Fibroblast of pulmonary artery (primary cell): ENCODE results near the gene RPL11.
"Not testable (repeated sequence)": the region's sequence is repeated elsewhere in the genome, so short reads cannot be mapped to it uniquely, and the experiment has no call there.

Experiments used
- DNase-seq: peaks from one replicate; pipeline ENCODE4 v3.0.0-alpha.2; 2010; ENCODE audit warnings: low read depth
- H3K4me3 ChIP-seq: replicated peaks from 2 replicates; pipeline ENCODE4 v1.5.1; 2011; ENCODE audit warnings: low read depth, mild to moderate bottlenecking, control low read depth, low read length, moderate library complexity
- TF ChIP-seq, protein P1 (sequence below): IDR thresholded peaks from 2 replicates; pipeline ENCODE4 v1.5.1; 2011; ENCODE audit warnings: mild to moderate bottlenecking, control low read depth, low read length, inconsistent platforms; ENCODE audit errors: missing control alignments

Gene RPL11

DNA sequence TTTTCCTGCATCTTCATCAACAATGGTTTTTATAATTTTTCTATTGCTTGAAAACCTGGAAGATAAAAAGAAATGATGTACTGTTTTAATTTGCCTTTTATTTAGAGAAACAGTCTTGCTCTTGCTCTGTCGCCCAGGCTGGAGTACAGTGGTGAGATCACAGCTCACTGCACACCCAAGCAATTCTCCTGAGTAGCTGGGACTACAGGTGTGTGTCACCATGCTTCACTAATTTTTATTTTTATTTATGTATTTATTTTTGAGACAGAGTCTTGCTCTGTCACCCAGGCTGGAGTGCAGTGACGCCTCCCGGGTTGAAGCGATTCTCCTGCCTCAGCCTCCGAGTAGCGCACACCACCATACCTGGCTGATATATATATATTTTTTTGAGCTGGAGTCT is 43.0 kb upstream of the RPL11 start:
- TF ChIP-seq, protein P1, sequence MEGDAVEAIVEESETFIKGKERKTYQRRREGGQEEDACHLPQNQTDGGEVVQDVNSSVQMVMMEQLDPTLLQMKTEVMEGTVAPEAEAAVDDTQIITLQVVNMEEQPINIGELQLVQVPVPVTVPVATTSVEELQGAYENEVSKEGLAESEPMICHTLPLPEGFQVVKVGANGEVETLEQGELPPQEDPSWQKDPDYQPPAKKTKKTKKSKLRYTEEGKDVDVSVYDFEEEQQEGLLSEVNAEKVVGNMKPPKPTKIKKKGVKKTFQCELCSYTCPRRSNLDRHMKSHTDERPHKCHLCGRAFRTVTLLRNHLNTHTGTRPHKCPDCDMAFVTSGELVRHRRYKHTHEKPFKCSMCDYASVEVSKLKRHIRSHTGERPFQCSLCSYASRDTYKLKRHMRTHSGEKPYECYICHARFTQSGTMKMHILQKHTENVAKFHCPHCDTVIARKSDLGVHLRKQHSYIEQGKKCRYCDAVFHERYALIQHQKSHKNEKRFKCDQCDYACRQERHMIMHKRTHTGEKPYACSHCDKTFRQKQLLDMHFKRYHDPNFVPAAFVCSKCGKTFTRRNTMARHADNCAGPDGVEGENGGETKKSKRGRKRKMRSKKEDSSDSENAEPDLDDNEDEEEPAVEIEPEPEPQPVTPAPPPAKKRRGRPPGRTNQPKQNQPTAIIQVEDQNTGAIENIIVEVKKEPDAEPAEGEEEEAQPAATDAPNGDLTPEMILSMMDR, result no peak
- no peak for DNase-seq
- H3K4me3 ChIP-seq, result no peak overlapping the region

DNA sequence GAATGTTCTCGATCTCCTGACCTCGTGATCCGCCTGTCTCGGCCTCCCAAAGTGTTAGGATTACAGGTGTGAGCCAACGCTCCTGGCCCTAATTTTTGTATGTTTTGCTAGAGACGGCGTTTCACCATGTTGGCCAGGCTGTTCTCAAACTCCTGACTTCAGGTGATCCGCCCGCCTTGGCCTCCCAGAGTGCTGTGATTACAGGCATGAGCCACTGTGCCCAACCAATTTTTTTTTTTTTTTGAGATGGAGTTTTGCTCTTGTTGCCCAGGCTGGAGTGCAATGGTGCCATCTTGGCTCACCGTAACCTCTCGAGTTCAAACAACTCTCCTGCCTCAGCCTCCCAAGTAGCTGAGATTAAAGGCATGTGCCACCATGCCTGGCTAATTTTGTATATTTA is 42.4 kb upstream of the RPL11 start:
- DNase-seq, H3K4me3 ChIP-seq: not testable (repeated sequence)

DNA sequence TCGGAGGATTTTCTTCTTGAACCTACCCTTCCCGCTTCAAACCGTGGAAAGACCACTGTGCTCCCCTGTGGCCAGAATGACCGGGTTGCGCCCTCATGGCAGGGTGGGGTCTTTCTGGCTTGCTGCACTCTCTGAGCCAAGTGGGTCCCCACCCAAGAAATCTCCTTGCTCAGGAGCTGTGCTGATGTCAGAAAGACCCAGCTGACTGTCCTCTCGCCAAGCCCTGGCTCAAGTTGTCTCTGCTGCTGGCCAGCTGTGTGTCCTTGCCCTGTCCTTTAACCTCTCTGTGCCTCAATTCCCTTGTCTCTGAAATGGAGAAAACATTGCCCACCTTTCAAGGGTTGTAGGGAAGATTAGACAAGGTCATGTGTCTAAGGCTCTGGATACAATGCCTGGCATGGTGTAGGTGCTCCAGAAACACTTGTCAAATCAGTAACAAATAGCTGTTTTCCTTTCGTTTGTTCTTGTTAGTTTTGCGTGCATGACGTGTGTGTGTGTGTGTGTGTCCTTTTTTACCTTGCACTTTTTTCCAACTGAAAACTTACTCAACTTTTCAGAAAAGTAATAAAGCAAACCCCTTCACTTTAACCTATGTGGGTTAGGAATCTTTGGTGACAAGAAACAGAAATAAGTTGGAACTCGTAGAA is 41.1 kb upstream of the RPL11 start:
- H3K4me3 ChIP-seq, result no peak overlapping the region
- DNase-seq, result no peak
- TF ChIP-seq, protein P1, result no peak

DNA sequence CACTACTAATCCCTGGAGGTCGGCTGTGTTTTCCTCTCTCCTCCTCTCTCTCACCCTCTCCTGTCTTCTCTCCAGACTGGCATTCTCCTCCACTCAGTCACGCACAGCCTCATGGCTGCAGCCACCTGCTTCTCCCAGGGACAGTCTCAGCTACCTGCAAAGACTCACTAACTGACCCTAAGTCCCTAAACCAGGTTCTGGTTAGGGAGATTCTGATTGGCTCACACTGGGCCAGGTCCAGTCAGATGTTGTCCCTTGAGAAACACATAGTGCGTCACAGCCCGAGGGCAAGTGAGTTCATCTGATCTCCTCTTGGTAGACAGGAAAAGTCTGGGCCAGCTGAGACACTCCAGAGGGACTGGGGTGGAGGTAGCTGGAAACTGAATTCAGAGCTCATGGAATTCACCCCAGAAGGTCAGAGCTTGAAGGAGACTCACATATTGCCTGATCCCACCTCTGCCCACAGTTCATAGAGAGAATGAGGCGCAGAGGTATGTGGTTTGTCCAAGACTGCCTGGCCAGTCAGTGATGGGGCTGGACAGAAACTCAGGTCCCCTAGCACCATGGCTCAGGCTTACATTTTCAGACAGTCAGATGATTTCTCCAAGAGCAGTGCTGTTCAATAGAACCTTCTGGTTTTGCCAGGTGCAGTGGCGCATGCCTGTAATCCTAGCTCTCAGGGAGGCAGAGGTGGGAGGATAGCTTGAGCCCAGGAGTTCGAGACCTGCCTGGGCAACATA is 40.4 kb upstream of the RPL11 start:
- DNase-seq, result peak; percentile 54
- H3K4me3 ChIP-seq, result no peak overlapping the region
- TF ChIP-seq, protein P1, result no peak

DNA sequence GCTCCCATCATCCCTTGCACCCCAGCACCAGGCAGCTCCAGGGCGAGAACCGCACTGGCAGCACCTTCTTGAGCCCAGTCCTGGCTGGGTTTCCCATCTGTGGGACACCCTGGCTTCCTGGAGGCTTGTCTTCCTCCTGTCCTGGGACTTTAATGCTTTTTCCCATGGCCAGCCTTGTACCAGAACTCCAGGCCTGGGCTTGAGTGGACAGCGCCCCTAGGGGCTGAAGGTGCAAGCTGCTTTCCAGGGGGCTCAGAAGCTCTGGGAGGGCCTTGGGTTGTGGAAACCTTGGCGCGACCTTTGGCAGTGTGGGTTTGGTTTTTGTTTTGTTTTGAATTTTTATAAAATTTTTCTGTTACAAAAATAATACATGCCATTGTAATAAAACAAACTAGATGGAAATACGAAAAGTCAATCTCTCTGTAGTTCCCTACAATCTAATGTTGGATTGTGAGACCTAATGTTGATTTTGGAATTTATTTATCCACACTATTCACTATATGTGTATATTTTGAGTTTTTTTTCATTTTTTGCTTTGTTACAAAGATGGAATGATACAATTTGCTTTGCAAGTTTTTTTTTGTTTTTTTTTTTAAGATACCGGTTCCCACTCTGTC is 33.8 kb upstream of the RPL11 start:
- peak; percentile 53 for DNase-seq
- TF ChIP-seq, protein P1, result peak; percentile 99
- H3K4me3 ChIP-seq, result no peak overlapping the region

DNA sequence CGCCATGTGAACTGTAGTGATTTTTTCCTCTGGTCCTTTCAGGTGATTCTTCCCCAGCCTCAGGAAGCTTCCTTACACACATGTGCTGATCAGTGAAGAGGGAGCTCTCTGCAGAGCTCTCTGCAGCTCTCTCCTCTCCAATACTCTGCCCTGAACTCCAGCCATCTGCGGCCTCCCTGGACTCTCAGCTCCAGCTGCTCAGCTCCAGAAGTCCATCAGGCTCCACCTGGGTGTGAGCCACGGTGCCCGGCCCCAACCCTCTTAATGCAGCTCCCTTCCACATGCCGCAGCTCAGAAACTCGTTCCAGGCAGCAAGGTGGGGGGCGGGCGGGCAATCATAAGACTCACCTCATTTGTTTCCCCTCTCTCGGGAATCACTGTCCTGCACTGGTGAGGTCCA is 30.9 kb upstream of the RPL11 start:
- DNase-seq, result no peak
- no peak overlapping the region for H3K4me3 ChIP-seq
- TF ChIP-seq, protein P1, result no peak

DNA sequence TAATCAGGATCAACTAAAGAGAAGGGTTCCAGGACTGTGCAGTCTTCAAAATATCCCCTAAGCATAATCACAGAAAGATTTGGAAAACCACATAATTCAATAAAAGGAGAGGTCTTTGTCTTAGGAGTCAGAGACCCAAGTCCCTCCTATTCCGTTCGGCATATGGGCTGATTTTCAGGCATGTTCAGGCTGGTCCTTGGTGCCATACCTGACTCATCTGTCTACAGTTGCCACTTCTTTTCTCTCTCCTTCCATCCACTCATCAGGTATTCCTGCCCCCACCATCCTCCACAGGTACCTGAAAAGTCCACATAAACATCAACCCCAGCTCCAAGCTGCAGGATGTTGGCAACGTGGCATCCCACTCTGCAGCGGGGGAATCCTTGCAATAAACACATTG is 29.7 kb upstream of the RPL11 start:
- TF ChIP-seq, protein P1, result no peak
- no peak overlapping the region for H3K4me3 ChIP-seq
- DNase-seq, result no peak
